ENCODE data around the gene RNF130. TPM values are rescaled to one million over a fixed set of nuclear protein-coding genes. Genes with fewer than 3 reads are reported as not detected.

RNF130 gene
- total and polyA plus RNA-seq, 2 of the 13 experiments (the other 11 are each of a cell fraction or from before 2014, with no cell fraction given), result 28.2 to 28.3 TPM

- TF ChIP-seq MTF2 (CRISPR knock-in tag; IDR thresholded peaks at IDR 0.05; ENCODE audit: borderline replicate concordance) (no peak), AKNA (CRISPR knock-in tag; IDR thresholded peaks at IDR 0.05; ENCODE audit: borderline replicate concordance) (no peak), KIAA2018 (CRISPR knock-in tag; IDR thresholded peaks at IDR 0.05; ENCODE audit: borderline replicate concordance) (no peak), PPARG (CRISPR knock-in tag; conservative IDR thresholded peaks at IDR 0.05) (no peak), TBX2 (CRISPR knock-in tag; IDR thresholded peaks at IDR 0.05; ENCODE audit: borderline replicate concordance) (peak; percentile 20; the same call in 1 of the 2 replicates), HNF4G (IDR thresholded peaks at IDR 0.05; ENCODE audit: borderline replicate concordance, low read depth, low read length) (no peak), HNF4G (CRISPR knock-in tag; IDR thresholded peaks at IDR 0.05; ENCODE audit: borderline replicate concordance, low read depth) (no peak), DZIP1 (CRISPR knock-in tag; IDR thresholded peaks at IDR 0.05) (no peak), ARHGAP35 (CRISPR knock-in tag; IDR thresholded peaks at IDR 0.05; ENCODE audit: borderline replicate concordance) (no peak), ZBTB3 (CRISPR knock-in tag; IDR thresholded peaks at IDR 0.05; ENCODE audit: borderline replicate concordance, low read depth) (no peak), ZNF883 (CRISPR knock-in tag; IDR thresholded peaks at IDR 0.05; ENCODE audit: not compliant biosample characterization) (no peak), TARDBP (CRISPR knock-in tag; IDR thresholded peaks at IDR 0.05) (no peak), ZC3H13 (CRISPR knock-in tag; IDR thresholded peaks at IDR 0.05) (no peak)
Observed at GRCh38 chr5:179960204-179960831, 111.2 kb downstream of the RNF130 start (continued).
